ENCODE measurements around the gene GRIP2. TPM values are rescaled to one million over a fixed set of nuclear protein-coding genes. Genes with fewer than 3 reads are reported as not detected.

Gene GRIP2
- total and polyA plus RNA-seq, 2 of the 4 experiments (the other 2 are of a cell fraction) = 0.05 TPM; not detected in 1

- H3K4me3 ChIP-seq (ENCODE audit: insufficient read depth, low read depth, low read length) = no peak overlapping the region
- dilution Hi-C loops (cut with HindIII; ENCODE audit: low sequenced_read_pairs, unreplicated experiment) (no loop called here), intact Hi-C loops (cut with micrococcal nuclease) (loop anchor here (1.0 to 5.0 kb wide), 3 partner anchors 207 to 341 kb away; partner anchors contain the start of gene TMEM43), in situ Hi-C loops (cut with MboI; ENCODE audit: low sequenced_read_pairs) (loop anchor here (10.0 kb wide), 1 partner anchor 573 kb away; no protein-coding TSS in a partner anchor)
- H3K79me1 ChIP-seq (ENCODE audit: low read depth in 1 of 2, low read length in 2 of 2) = peaks cover 0 to 12% of the 10 kb centered on the region in 2 experiments; a peak in 1 of 4 replicates
- no peak overlapping the region for H3K4me2 ChIP-seq (ENCODE audit: low read depth, low read length)
- 100% methylated on average over 2 of the region's 15 CpGs; no CpG with 5 or more reads in 1 of the 2 experiments for WGBS, 2 experiments (ENCODE audit: extremely low coverage in 2 of 2, insufficient read length in 1 of 2)
- peaks cover 61% of the 10 kb centered on the region for H3K36me3 ChIP-seq (ENCODE audit: control insufficient read depth, insufficient read depth, low read length)
- no peaks in the 10 kb centered on the region for H4K20me1 ChIP-seq (ENCODE audit: insufficient read depth, low read length)
- H2BK15ac ChIP-seq (ENCODE audit: low read depth, low read length) = no peak overlapping the region
- no peak overlapping the region for H3K4ac ChIP-seq (ENCODE audit: low read depth, low read length)
- H2AK9ac ChIP-seq (replicated peaks; ENCODE audit: low read depth, low read length, poor library complexity) = no peak overlapping the region
- H2BK120ac ChIP-seq (ENCODE audit: low read depth, low read length) = no peak overlapping the region
- no peak overlapping the region for H4K8ac ChIP-seq (ENCODE audit: low read depth in 2 of 2, low read length in 2 of 2)
- H2AK5ac ChIP-seq (ENCODE audit: low read depth, low read length) = no peak overlapping the region
- ATAC-seq (ENCODE audit: low read depth) (peak; percentile 64), DNase-seq (peak; percentile 46)
- no peak overlapping the region for H4K91ac ChIP-seq (ENCODE audit: insufficient read depth, low read depth, low read length)
- H3K14ac ChIP-seq (replicated peaks; ENCODE audit: low read depth, low read length) = no peak overlapping the region
- no peak overlapping the region for H3K56ac ChIP-seq (ENCODE audit: extremely low read depth, insufficient read depth, low read length)
- H2BK5ac ChIP-seq (ENCODE audit: low read depth, low read length, poor library complexity, severe bottlenecking) = no peak overlapping the region
- ChIA-PET CTCF (interaction anchor here (0.6 to 2.4 kb wide), 4 partner anchors 34 to 343 kb away, joined by 3 to 17 read pairs (median 4); no protein-coding TSS in a partner anchor), POLR2A (ENCODE audit: unreplicated experiment) (interaction anchor here (0.5 kb wide), 1 partner anchor 61 kb away, joined by 3 read pairs; no protein-coding TSS in a partner anchor)
- no peaks in the 10 kb centered on the region for H3K9me3 ChIP-seq (ENCODE audit: control insufficient read depth, insufficient read depth, low read length)
- peaks cover 12% of the 10 kb centered on the region for H3K4me1 ChIP-seq (ENCODE audit: control insufficient read depth, insufficient read depth, low read length)
- no peak overlapping the region for H3K18ac ChIP-seq (ENCODE audit: low read depth, low read length)
- no peak overlapping the region for H3K9ac ChIP-seq (ENCODE audit: low read depth, low read length)
- no peak overlapping the region for H2BK20ac ChIP-seq (ENCODE audit: low read depth, low read length)
- H3K27ac ChIP-seq (ENCODE audit: insufficient read depth, low read length) = no peak overlapping the region
- no TSS peak for BruUV-seq (replicated peaks)
- H3K9me1 ChIP-seq (ENCODE audit: insufficient read depth, low read length) = peaks cover 13% of the 10 kb centered on the region
- no peak overlapping the region for H3K23ac ChIP-seq (ENCODE audit: low read depth, low read length)
- H4K5ac ChIP-seq (ENCODE audit: low read depth, low read length) = no peak overlapping the region
- no peaks in the 10 kb centered on the region for H3K27me3 ChIP-seq (ENCODE audit: control insufficient read depth, insufficient read depth, low read length)
- H2AFZ ChIP-seq (replicated peaks; ENCODE audit: low read length, poor library complexity) = no peak overlapping the region
- TF ChIP-seq RFX5 (IDR thresholded peaks at IDR 0.05; ENCODE audit: low read depth, low read length) (no peak), RAD21 (IDR thresholded peaks at IDR 0.05; ENCODE audit: low read length) (peak; percentile 91), POLR2A (IDR thresholded peaks at IDR 0.05; ENCODE audit: low read depth, low read length) (no peak), RCOR1 (IDR thresholded peaks at IDR 0.05; ENCODE audit: insufficient replicate concordance, low read length) (no peak), MXI1 (IDR thresholded peaks at IDR 0.05; ENCODE audit: borderline replicate concordance, low read depth, low read length) (no peak), CHD1 (IDR thresholded peaks at IDR 0.05; ENCODE audit: low read depth, low read length) (no peak), ELK1 (IDR thresholded peaks at IDR 0.05; ENCODE audit: borderline replicate concordance, low read depth, low read length) (no peak), CEBPB (IDR thresholded peaks at IDR 0.05; ENCODE audit: low read depth, low read length) (no peak), SMC3 (IDR thresholded peaks at IDR 0.05; ENCODE audit: low read depth, low read length) (peak; percentile 77), BHLHE40 (IDR thresholded peaks at IDR 0.05; ENCODE audit: low read depth, low read length) (no peak), NFE2L2 (IDR thresholded peaks at IDR 0.05; ENCODE audit: low read depth, low read length) (no peak), FOS (IDR thresholded peaks at IDR 0.05; ENCODE audit: low read depth, low read length) (no peak), MAFK (IDR thresholded peaks at IDR 0.05; ENCODE audit: low read depth, low read length) (peak; percentile 46; the same call in 1 of the 2 replicates)
- TF ChIP-seq, protein P1, sequence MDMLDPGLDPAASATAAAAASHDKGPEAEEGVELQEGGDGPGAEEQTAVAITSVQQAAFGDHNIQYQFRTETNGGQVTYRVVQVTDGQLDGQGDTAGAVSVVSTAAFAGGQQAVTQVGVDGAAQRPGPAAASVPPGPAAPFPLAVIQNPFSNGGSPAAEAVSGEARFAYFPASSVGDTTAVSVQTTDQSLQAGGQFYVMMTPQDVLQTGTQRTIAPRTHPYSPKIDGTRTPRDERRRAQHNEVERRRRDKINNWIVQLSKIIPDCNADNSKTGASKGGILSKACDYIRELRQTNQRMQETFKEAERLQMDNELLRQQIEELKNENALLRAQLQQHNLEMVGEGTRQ (IDR thresholded peaks at IDR 0.05; ENCODE audit: low read depth, low read length) = no peak
Observed at GRCh38 chr3:14467814-14468620, 72.1 kb downstream of the GRIP2 start.

Data from IMR-90 (cell line).